NCI-H748 (cell line): ENCODE measurements around the gene MS4A2.
A peak's percentile ranks its signal among the peaks of the same experiment; 100 is the strongest.
"Not testable (repeated sequence)": the region's sequence is repeated elsewhere in the genome, so short reads cannot be mapped to it uniquely, and the experiment has no call there.

Experiments
- DNase-seq: peaks from one replicate; lab custom pipeline; 2025; ENCODE audit not compliant: unreplicated experiment; lab: John Stamatoyannopoulos, UW

MS4A2 gene

DNA sequence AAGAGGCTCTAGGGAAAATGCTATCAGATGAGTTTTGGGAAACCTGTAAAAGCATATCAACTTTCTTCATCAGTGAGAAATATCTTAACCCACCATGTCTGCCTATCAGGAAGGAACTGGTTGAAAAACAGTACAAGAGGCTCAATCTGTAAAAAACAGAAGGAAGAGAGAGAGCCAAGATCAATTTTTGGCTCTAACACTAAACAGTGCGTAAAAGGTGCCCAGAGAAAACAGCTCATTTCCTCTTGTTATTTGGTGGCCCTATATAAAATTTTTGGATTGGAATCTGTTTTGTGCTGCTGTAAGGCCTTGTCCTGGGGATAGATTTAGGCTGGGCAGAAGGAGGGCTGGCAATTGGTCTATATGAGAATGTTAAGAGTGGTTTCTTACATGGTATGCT lies 12.1 kb downstream of the MS4A2 start:
- DNase-seq: no peak

GRCh38 chr11:60101368-60101767 lies 12.9 kb downstream of the MS4A2 start:
- not testable (repeated sequence) for DNase-seq

GRCh38 chr11:60104471-60105115 lies 16.1 kb downstream of the MS4A2 start:
- not testable (repeated sequence) for DNase-seq

- DNase-seq: not testable (repeated sequence)
These were observed 20.2 kb downstream of the MS4A2 start for GRCh38 chr11:60108631-60109030.

GRCh38 chr11:60111793-60112192 lies 23.3 kb downstream of the MS4A2 start:
- DNase-seq: no peak

- no peak for DNase-seq
These were observed 28.7 kb downstream of the MS4A2 start for GRCh38 chr11:60116996-60117790.

- no peak for DNase-seq
These were observed 29.9 kb downstream of the MS4A2 start for GRCh38 chr11:60118338-60118737.

DNA sequence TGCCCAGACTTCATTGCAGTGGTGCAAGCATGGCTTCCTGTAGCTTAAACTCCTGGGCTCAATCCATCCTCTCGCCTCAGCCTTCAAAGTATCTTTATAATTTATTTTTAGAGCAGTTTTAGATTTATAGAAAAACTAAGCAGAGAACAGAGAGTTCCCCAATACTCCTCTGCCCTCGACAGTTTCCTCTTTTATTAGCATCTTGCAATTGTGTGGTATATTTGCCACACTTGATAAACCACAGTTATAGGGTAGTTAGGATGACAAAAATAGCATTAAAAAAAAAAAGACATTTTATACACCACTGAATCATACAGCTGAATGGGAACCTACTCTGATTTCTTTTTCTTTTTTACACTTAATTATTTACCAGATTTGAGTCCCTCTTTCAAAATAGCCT lies 31.2 kb downstream of the MS4A2 start:
- no peak for DNase-seq

DNA sequence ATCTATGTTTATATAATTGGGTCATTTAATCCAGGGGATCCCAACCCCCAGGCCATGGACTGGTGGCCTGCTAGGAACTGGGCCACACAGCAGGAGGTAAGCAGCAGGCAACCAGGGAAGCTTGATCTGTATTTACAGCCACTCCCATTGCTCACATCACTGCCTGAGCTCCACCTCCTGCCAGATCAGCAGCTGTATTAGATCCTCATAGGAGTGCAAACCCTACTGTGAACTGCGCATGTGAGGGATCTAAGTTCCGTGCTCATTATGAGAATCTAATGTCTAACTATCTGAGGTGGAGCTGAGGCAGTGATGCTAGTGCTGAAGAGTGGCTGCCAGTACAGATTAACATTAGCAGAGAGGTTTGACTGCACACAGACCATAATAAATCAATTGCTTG lies 32.8 kb downstream of the MS4A2 start:
- peak; percentile 9 for DNase-seq

DNA sequence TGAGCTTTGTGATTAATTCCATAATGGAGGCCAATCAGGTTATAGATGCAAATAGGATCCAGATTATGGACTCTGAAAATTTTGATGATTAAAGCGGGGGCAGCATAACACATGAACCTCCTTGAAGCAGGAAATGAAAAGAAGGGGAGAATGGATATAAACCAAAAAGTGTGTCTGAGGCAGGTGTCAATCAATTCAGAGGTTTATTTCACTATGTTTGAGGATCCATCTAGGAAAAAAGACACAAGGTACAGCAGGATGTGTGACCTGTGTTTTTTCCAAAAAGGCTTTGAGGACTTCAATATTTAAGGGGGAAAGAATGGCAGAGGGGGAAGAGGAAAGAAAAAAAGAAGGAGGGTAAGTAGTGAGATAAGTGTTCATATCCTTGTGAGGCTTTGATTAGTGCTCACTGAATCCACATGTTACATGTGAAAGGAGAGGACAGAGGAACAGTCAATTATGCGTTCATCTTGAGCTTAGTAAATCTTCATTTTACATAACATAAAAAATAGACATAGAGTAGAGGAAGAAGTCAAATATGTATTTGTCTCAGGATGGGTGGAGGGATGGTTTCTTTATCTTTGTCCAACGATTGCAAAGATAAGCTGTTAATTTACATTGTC lies 34.1 kb downstream of the MS4A2 start:
- DNase-seq: no peak

GRCh38 chr11:60124802-60125432 lies 36.5 kb downstream of the MS4A2 start:
- DNase-seq: no peak

DNA sequence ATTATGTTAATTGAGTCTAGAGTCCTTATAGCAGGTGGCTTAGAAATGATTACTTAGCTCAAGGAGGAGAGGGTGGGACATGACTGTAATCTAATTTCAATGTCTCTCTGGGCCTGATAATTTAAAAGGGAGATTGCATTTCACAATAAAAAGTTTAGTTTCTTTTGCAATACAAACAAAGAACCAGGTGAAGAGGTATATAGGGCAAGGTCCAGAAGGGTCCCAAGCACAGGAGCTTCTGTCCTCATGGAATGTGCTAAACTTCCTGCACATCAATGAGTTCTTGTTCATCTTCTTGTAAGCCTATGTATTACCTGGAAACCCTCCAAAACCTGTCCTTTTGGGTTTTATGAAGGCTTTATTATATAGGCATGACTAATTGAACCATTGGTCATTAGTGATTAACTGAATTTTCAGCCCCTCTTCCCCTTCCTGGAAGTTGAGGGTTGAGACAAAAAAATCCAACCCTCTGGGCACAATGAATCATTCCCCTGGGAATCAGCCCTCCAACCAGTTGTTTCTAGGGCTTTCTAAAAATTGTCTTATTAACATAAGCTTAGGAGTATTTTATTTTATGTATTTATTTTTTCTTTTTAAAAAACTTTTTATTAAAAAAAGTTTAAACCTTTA lies 37.6 kb downstream of the MS4A2 start:
- DNase-seq: no peak

DNA sequence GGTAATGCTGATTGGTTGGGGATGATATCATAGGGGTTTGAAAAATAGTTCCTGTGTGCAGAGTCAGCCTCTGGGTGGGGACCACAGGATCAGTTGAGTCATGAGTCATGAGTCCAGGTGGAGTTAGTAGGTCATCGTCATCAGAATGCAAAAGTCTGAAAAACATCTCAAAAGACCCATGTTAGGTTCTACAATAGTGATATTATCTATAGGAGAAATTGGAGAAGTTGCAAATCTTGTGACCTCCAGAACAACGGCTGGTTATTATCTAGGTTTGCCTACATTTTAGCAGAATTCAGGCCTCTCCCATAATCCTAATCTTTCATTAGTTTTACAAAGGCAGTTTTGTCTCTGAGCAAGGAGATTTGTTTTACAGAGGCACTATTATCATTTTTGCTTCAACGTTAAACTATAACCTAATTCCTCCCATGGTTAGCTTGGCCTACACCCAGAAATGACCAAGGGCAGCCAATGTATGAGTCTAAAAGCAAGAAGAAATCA lies 38.9 kb downstream of the MS4A2 start:
- no peak for DNase-seq

DNA sequence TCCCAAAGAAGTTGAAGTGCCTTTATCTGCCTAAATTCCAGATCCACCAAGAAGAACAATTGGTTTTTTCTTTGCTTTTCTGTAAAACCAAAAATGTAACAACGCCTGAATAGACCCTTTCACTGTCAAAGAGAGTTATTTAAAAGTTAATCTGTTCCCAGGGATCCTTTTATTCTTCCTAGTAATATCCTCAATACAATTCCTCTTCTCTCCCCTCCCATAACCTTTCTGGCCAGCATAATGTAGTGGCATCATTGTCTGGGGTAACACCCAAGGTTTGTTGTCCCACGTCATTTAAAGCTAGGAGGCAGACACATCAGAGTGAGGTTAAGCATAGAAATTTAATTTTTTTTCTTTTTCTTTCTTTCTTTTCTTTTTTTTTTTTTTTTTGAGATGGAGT lies 39.9 kb downstream of the MS4A2 start:
- no peak for DNase-seq

- not testable (repeated sequence) for DNase-seq
These were observed 40.4 kb downstream of the MS4A2 start for GRCh38 chr11:60128866-60129265.

DNA sequence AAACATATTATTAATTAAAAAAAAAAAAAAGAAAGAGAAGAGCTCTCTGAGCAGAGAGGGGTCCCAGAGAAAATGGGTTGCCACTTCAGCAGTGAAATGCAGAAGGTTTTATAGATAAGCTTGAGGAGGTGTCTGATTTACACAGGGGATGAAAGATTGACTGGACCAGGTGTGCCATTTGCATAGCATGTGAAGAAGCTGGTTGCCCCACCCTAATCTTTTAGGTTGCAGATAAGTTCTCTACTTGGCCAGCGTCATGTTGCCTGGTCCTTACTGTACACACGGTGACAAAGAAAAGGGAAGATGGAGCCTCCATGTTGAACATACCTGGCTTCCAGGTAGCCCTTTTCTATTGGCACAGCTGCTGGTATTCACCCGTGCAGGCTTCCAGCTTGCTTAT lies 41.4 kb downstream of the MS4A2 start:
- DNase-seq: no peak

GRCh38 chr11:60130496-60130895 lies 42.0 kb downstream of the MS4A2 start:
- DNase-seq: peak; percentile 39

GRCh38 chr11:60131912-60132311 lies 43.4 kb downstream of the MS4A2 start:
- no peak for DNase-seq

- DNase-seq: no peak
These were observed 45.5 kb downstream of the MS4A2 start for GRCh38 chr11:60133917-60134316.

DNA sequence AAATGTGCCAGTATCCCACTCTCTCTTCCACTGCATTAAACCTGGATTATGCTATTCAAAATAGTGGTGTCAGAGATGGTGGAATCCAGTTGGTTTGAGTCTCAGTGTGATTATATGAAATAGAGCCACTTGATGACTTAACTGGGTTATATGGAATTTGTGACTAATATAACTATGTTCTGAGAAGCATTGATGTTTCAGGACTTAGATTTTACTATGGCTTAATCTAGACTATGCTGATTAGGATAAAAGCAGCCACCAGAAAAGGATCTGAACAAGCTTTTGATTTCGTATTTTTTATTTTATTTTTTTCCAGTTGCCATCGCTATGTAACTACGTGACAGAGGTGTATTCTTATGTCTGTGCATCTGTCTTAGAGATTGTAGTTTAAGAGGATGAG lies 55.3 kb downstream of the MS4A2 start:
- no peak for DNase-seq

DNA sequence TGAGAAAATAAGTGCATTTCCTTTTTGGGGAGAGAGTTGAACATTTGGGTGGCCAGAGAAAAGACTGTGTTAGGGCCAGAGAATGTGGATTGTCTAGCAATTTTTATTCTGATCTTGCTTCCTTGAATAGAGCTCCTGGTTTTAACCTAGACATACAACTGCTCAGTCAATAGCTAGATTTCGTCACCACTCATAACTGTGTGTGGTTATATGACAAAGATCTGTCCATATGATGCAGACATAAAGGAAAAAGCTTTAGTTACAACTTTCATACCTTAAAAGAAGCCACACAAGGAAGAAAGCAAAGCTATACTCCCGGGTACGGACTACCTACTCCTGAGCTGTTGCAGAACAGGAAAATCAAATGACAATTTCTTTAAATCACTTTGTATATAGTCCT lies 57.2 kb downstream of the MS4A2 start:
- DNase-seq: no peak
